ENCODE measurements around the gene WDR4. TPM values are rescaled to one million over a fixed set of nuclear protein-coding genes. Genes with fewer than 3 reads are reported as not detected.
"Not testable (repeated sequence)": the region's sequence is repeated elsewhere in the genome, so short reads cannot be mapped to it uniquely, and the experiment has no call there.

WDR4 gene, protein sequence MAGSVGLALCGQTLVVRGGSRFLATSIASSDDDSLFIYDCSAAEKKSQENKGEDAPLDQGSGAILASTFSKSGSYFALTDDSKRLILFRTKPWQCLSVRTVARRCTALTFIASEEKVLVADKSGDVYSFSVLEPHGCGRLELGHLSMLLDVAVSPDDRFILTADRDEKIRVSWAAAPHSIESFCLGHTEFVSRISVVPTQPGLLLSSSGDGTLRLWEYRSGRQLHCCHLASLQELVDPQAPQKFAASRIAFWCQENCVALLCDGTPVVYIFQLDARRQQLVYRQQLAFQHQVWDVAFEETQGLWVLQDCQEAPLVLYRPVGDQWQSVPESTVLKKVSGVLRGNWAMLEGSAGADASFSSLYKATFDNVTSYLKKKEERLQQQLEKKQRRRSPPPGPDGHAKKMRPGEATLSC
- total RNA-seq = 13.7 TPM

- DNase-seq = peak; percentile 99
These were observed at the start of gene WDR4 for GRCh38 chr21:42878993-42879787. WDR4 (minus strand) TSS chr21:42879539; CDS start chr21:42879495, 44 bp downstream.

- not testable (repeated sequence) for DNase-seq
These were observed 48.3 kb upstream of the WDR4 start for GRCh38 chr21:42927474-42928200.

DNA sequence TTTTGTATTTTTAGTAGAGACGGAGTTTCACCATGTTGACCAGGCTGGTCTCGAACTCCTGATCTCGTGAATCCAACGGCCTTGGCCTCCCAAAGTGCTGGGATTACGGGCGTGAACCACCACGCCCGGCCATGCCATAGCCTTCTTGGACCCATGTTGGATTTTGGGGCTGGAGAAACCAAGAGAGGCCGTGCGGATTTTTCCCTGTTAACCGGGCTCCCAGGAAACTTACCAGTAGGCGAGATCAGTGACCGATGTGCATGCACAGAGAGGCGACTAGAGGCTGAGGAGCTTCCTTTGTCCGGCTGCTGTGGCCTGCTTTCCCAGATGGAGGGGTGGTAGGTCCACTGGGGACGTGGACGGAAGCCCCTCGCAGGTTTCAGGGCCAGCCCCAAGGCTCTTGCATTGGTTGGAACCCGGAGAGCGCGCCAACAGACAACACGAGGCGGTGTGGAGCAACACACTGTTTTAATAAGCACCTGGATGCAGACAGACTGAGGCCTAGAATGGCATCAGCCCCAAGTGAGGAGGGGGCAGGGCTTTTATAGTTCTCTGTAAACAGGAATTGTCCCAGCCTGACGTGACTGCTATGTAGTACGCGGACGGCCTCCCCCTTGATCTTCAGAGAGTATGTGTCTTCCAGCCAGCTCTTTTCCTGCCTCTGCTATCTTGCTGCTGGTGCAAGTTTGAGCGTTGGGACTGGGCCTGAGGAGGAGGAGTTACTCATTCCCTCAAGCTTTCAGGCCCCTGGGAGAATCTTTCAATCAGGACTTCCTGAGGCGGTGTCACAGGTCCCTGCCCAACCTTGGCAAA is 46.0 kb upstream of the WDR4 start, which contains the start of gene ERVH48-1:
Gene ERVH48-1 (minus strand): TSS at position 517 of the 813 bp plus-strand sequence. CDS start 6,624 bp downstream, outside the sequence.
- DNase-seq = no peak

DNA sequence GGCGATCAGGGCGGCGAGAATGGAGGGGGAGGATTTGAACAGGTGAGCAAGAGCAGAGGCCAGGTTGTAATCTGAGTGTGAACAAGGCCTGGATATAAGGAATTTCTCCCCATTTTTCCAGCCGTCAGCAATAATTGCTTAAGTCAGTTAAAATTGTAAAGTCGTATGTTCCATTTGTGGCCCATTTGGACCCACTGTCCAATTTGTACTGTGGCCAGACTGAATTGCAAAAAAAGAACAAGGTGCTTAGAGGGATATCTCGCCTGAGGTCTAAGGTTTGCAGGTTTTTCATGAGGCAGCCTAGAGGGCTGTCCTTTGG is 45.1 kb upstream of the WDR4 start:
- no peak for DNase-seq

GRCh38 chr21:42923553-42924432 is 44.5 kb upstream of the WDR4 start:
- peak; percentile 95 for DNase-seq

GRCh38 chr21:42922918-42923317 is 43.6 kb upstream of the WDR4 start:
- DNase-seq = no peak

GRCh38 chr21:42921927-42922326 is 42.6 kb upstream of the WDR4 start:
- DNase-seq = no peak

DNA sequence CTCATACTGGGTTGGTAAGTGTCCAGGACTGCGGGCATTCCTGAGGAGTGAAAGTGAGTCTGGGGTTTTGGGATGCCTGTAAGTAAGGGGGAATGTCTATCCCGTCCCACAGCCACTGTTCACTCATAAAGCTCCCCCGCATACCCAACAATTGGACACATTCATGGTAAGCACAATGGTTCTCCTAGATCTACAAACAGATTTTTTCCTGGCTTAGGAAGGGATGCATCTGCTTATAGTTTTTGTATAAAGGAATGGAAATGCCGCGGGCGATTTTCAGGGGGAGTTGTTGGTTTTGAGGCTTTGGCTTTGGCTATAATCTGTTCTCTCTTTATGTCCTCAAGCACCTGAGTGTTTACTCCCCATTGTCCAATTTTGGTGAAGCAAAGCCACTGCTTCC is 39.0 kb upstream of the WDR4 start:
- DNase-seq = no peak

GRCh38 chr21:42913476-42913875 is 34.1 kb upstream of the WDR4 start:
- DNase-seq = no peak

- DNase-seq = not testable (repeated sequence)
These were observed 32.6 kb upstream of the WDR4 start for GRCh38 chr21:42911920-42912319.

DNA sequence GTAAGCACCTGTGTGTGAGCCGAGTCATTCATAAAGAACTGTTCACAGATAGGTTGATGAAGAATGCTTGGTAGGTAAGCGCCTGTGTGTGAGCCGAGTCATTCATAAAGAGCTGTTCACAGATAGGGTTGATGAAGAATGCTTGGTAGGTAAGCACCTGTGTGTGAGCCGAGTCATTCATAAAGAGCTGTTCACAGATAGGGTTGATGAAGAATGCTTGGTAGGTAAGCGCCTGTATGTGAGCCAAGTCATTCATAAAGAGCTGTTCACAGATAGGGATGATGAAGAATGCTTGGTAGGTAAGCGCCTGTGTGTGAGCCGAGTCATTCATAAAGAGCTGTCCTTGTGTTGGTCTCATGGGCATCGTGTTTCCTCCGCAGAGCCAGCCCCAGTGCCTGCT is 29.1 kb upstream of the WDR4 start:
- DNase-seq = not testable (repeated sequence)

DNA sequence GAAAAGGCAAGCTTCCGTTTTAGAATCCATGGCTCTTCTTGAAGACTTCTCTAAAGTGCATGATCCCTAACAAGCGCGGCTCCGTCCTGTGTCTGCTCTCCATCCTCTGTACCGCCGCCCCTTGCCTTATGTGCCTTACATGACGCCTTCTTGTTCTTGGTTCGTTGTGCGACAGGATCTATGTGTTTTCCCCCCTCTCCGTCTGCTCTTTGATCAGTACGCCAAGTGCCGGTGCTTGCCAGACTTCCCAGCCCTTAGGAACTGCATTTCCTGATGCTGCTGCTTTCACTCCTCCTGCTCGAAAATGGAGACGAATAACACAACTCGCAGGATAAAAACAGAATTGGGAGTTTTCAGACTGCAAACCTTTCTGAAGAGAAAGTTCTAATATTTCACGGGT is 26.9 kb upstream of the WDR4 start:
- DNase-seq = no peak

- no peak for DNase-seq
These were observed 25.9 kb upstream of the WDR4 start for GRCh38 chr21:42905195-42905594.

- no peak for DNase-seq
These were observed 24.5 kb upstream of the WDR4 start for GRCh38 chr21:42903817-42904216.

DNA sequence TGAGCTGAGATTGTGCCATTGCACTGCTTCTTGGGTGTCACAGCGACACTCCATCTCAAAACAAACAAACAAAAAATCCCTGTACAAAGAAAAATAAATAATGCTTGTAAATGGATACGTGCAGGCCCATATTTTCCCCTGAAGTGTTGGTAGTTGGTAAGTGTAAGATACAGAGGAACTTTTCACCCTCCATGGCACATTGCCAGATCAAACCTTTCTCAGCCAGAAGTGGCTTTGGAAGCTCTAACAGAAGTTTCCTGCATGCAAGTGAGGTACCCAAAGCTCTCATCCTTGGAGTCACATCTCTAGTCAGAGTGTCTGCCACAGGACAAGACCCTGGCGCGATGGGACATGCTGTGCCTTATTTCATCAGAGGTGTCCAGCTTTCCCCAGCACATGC is 21.1 kb upstream of the WDR4 start:
- no peak for DNase-seq

GRCh38 chr21:42892931-42893755 is 13.8 kb upstream of the WDR4 start, which contains the start of gene NDUFV3:
NDUFV3 (plus strand) TSS chr21:42893309; CDS start chr21:42893334, 25 bp downstream.
- DNase-seq = peak; percentile 100

- no peak for DNase-seq
These were observed 13.2 kb upstream of the WDR4 start for GRCh38 chr21:42892582-42892930.

- DNase-seq = no peak
These were observed 8.0 kb upstream of the WDR4 start for GRCh38 chr21:42887326-42887725.

- DNase-seq = no peak
These were observed 4.6 kb upstream of the WDR4 start for GRCh38 chr21:42883921-42884320.

DNA sequence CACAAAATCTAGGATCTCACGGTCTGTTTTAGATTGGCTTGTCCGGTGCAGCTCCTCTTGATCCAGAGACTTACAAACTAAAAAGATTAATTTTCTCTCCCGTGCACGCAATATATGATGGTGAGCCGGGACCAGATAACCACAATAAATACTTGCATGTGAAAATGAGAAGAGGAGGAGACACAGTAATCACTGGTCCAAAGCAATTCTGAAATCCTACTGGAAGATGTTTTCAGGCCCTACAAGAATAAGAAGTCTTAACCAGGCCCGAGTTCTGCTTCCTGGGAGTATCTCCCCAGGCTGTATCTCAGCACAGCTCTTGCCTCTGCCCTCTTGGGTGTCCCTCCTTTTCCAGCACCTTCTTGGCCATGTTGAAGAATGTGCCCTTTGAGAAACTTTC is 1.0 kb upstream of the WDR4 start:
- DNase-seq = no peak
